ENCODE data around the gene MRAS.
"Not testable (repeated sequence)": the region's sequence is repeated elsewhere in the genome, so short reads cannot be mapped to it uniquely, and the experiment has no call there.

MRAS gene

DNA sequence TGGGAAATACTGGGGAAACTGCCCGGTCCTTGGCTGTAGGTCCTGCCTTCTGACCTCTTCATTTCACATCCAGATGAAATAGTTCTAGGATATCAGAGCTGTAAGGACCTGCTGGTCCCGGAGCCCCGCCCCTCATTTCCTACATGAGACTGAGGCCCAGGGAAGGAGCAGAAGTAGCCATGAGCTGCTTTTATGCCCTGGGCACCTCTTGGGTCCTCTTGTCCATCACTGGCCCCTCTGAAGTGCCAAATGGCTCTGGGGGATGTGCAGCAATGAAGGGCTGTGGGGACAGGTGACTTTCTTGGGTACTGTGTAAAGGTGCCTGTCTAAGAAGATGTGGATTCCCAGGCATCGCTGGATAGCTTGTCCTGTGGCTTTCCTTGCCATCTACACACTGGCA is 45.8 kb downstream of the MRAS start:
- no peak for DNase-seq

DNA sequence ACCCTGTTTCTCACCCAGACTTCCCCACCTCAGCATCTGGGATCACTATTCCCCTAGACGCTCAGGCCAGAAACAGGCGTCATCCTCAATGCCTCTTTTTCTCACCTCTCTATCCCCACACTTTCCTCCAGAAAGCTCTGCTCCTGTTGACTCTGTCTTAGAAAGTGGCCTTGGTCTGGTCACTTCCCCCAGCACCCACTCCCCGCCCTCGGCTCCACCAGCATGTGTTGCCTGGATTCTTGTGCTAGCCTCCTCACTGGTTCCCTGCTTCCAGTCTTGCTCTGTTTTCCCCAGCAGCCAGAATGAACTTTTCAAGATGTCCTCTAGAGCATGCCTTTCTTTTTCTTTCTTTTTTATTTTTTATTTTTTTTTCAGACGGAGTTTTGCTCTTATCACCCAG is 46.3 kb downstream of the MRAS start:
- no peak for DNase-seq

- DNase-seq = no peak
Measured at GRCh38 chr3:138395865-138396751, 47.7 kb downstream of the MRAS start.

- DNase-seq = no peak
Measured at GRCh38 chr3:138396752-138397410, 48.5 kb downstream of the MRAS start.

- no peak for DNase-seq
Measured at GRCh38 chr3:138397983-138398382, 49.6 kb downstream of the MRAS start.

- DNase-seq = no peak
Measured at GRCh38 chr3:138398791-138399575, 50.6 kb downstream of the MRAS start.

GRCh38 chr3:138399766-138400165 is 51.4 kb downstream of the MRAS start:
- no peak for DNase-seq

DNA sequence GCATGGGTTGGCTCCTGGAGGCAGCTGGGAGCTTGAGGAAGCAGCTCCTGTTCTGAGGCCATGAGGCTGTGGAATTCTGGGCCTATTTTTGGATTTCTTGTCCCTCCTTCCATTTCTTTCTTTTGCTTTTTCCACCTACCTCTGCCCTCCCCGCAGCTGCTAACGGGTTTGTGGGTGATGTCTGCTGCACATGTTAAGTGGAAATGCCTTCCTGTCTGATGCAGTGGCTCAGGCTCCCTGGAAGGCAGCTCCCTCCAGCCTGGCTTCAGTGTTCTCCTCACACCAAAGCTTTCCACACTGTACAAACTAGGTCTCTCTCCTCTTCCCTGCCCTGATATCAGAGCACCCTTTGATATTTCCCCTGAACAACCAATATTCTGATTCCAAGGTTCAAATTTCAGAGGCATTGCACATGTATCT is 52.3 kb downstream of the MRAS start:
- no peak for DNase-seq

DNA sequence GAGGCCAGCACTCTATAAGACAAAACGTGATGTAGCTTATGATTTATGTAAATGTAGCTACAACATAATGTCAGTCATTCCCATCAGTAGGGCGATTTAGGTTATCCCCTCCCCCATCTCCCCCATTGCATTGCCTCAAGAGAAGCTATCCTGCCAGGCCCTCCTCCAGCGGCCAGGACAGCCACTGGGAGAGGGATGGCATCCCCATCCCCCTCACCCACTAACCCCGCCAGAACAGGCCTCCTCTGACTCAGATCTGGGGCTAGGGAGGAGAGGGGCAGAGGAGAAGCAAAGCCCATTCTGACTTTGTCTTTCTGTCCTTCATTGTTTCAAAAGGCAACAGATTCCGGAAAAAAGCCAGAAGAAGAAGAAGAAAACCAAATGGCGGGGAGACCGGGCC is 53.5 kb downstream of the MRAS start:
- DNase-seq = no peak

GRCh38 chr3:138404121-138404520 is 55.7 kb downstream of the MRAS start:
- DNase-seq = no peak

DNA sequence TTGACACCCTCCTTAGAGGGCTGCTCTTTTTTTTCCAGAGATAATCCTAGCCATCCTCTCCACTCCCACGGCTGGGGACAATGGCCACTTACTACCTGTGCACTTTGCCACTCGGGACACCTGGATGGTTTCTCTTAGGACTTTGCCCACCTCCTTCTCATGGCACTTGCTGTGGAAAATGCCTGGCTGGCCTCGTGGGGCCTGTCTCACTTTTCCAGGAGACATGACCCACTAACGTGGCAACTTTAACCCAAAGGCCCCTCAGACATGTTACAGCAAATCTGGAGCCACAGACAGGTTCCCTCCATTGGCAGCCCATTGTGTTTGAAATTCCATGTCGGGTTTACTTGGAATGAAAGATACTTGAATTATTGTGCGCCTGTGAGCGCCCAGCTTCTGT is 56.6 kb downstream of the MRAS start:
- DNase-seq = no peak

DNA sequence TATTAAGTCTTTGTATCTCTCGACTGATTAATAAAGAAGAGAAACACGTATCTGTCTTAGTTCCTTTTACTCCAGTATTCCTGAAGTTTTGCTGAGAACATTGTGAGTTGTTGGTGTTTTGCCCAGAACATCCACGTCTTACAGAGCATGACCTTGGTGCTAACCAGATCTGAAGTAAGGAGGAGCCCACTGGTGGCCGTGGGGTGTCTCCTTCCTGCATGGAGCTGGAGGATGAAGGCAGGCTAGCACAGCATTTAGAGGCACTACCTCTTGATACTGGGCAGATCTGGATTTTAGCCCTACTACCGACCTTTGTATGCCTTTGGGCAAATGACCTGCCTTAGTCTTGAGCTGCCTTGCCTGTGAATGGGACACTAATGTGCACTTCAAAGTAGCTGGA is 57.1 kb downstream of the MRAS start:
- DNase-seq = no peak

- no peak for DNase-seq
Measured at GRCh38 chr3:138406606-138407005, 58.2 kb downstream of the MRAS start.

DNA sequence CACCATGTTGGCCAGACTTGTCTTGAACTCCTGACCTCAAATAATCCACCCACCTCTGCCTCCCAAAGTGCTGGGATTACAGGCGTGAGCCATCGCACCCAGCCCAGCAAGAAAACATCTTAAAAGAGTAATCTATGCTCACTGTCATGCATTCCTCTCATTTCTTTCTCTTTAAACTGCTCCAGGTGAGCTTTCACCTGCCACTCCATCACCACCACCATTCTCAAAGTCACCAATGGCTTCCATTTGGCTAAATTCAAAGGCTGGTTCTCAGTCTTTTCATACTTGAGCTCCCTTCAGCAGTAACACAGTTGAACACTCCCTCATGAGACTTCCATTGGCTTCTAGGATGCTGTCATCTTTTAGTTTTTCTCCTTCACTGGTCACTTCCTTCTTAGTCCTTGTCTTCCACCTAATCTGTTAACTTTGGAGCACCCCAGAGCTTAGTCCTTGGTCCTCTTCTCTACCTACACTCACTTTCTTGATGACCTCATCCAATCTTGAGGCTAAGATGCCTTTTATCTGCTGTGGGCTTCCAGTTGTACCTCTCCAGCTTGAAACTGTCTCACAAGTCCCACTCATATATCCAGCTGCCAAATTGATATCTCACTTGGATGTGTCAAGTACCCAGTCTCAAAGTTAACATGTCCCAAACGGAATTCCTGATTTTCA is 59.0 kb downstream of the MRAS start:
- no peak for DNase-seq

GRCh38 chr3:138408751-138409570 is 60.6 kb downstream of the MRAS start:
- no peak for DNase-seq

DNA sequence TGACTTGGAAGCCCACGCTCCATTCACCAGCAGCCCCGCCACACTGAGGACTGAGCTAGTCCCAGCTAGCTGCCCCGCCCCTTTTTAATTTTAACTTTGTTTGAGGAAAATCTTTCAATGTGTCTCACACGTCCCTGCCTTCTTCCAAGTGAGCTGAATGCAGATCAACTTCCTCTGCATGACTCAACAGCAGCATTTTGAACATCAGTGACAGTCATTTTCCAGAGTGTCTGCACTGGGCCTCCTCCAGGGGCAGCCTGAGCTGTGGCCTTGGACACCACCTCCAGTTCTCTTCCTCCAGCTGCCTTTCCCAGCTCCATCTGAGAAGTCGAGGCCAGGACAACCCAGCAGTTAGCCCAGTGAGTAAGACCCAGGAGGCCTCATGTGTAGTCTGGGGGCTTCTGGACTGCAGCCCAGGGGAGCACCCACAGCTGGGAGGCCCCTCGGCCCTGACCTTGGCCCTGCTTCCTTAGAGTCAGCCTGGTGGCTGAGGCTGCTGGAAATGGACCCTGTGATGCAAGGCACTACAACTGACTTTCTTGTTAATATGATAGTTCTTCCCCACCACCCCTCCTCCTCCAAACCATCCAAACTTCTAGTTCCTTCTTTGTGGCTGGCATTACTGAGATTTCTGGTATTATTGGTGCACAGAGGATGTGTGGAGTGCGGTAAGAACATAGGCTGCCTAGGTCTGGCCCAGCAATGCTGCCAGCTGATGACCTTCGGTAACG is 64.6 kb downstream of the MRAS start:
- DNase-seq = no peak

DNA sequence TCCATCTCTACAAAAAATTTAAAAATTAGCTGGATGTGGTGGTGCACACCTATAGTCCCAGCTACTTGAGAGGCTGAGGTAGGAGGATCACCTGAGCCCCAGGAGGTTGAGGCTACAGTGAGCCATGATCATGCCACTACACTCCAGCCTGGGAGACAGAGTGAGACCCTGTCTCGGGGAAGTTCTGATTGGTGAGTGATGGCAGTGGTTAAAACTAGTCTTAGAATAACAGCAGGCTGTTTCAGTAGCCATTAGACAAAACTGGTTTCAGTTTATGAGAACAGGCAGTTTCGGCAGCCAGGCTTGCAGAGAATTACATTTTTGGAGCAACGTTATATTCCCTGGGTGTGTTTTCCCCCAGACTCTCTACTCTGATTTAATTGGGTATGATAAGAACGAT is 67.9 kb downstream of the MRAS start:
- not testable (repeated sequence) for DNase-seq

DNA sequence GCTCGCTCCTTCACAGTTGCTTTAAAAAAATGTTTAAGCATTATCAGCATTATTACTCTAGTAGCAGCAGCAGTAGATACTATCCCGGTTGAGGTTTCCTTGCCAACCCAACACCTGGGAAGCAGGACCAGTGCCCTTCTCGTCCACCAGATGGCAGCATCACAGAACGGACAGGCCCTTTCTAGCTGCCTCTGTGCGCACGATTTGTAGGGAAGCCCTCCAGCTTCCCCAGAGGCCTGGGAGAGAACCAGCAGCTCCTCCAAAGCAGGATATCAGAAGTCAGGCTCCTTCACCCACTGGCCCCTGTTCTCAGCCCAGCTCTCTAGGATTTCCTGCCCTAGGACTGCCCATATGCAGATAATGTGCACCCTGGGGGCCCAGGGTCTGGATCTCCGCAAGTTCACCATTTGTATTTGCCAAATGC is 69.2 kb downstream of the MRAS start:
- peak; percentile 60 for DNase-seq

DNA sequence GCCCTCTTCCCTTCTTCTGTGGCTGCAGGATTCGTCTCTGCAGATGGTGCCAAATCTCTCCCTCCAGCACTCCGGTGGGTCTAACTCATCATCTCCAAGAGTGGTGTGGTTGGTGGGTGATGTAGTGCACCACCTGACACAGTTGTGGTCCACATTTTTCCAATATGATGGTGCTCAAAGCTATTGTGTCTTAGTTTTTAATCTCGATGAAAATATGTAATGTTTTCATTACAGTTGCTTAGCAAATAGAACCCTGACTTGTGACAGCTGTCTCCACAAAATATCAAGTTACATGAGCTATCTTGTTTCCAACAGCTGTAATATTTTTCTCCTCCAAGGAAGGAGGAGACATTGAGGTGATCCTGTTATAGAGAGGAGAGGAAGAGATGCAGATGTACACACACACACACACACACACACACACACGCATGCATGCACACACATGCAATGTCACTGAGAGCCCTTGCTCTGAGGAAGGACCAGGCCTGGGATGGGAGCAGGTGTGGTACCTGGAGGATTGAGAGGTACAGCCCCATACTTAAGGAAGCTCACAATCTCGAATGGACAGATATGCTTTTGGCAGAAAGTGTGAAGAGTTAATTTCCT is 70.3 kb downstream of the MRAS start:
- no peak for DNase-seq

DNA sequence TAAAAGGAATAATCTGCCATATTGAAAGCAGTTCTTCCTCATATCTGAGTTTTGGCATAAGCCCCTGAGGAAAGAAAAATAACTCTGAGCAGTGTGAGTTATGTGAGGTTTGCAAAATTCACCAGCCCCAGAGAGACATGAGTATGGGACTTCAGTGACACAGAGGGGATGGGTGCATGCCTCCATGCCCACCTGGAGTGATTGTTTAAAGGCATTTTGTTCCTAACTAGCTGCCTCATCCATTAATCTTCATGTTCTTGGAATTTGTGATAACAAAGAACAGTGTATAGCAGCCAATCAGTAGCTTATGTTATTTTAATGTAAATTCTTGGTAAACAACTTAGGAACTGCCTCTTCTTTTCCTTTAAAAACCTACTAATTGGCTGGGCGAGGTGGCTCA is 74.9 kb downstream of the MRAS start:
- DNase-seq = no peak

- no peak for DNase-seq
Measured at GRCh38 chr3:138424323-138424722, 75.9 kb downstream of the MRAS start.

Measured in NCI-H446 treated with DMSO at 0.1 percent for 48 hours (cell line).